Measurements from ENCODE around the gene CHMP4A.

The CHMP4A gene

DNA sequence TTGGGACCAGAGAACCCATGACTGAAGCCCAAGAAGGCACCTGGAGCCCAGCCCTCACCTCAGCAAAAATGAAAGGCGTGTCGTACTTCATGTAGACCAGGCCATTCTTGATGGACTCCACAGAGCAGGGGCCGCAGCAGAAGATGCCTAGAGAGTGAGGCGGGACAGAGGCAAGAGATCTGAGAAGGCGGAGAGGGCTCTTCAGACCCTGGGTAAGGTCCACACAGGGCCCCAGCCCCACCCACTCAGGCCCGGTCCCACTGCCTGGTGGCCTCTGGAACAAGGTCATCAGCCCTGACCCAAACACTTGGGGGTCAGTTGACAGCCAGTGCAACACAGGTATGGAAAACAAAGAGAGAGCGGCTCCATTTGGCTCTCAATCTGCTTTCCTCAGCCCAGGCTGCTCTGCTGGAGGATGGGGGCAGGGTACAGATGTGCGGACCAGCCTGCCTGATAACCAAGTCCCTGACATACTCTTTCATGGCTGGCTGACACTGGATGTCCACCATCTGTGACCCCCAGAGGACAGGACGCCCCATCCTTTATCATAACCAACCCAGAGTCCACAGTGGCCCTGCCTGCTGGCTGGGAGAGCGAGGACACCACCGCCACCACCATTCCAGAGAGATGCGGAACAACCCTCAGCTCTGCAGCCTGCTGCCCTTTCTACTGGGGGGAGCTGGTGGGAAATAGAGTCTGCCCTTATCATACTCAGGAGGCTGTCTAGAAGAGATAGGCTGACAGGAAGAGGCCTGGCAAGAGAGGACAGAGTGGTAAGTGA, 42.8 kb upstream of the CHMP4A start:
- no peaks in the 10 kb centered on the region for H3K27me3 ChIP-seq (ENCODE audit: control insufficient read depth, insufficient read depth, low read length)
- no peak overlapping the region for H3K27ac ChIP-seq (ENCODE audit: low read depth, low read length)
- peaks cover 7% of the 10 kb centered on the region; the same call in 1 of the 2 replicates for H3K4me1 ChIP-seq (ENCODE audit: control insufficient read depth, insufficient read depth, low read length)
- H3K9me3 ChIP-seq (ENCODE audit: control insufficient read depth, insufficient read depth, low read depth, low read length): no peaks in the 10 kb centered on the region
- peaks cover 5% of the 10 kb centered on the region; the same call in 1 of the 2 replicates for H3K36me3 ChIP-seq (ENCODE audit: control insufficient read depth, insufficient read depth, low read length)
- H3K4me3 ChIP-seq (ENCODE audit: low read depth, low read length): no peak overlapping the region
- H3K9ac ChIP-seq (ENCODE audit: low read length): no peak overlapping the region

DNA sequence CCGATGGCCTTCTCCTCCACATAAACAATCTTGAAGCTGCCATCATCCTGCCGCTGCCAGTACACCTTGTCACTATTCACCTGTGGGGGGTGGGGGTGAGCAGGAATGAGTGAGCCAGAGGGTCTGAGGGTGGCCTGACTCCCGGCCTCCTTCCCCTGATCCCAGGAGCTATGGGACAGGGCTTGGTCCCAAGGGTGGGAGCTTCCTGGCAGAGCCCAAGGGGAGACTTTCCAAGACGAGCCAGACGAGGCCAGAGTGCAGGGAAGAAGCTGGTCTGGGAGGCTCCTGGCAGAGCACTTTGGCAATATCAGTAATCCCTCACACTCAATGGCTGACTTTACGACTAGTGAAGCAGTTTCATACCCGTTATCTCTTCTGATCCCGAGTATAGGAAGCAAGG, 42.1 kb upstream of the CHMP4A start:
- Histone ChIP-seq H3K27ac (ENCODE audit: low read depth, low read length) (no peak overlapping the region), H3K27me3 (ENCODE audit: control insufficient read depth, insufficient read depth, low read length) (no peaks in the 10 kb centered on the region), H3K36me3 (ENCODE audit: control insufficient read depth, insufficient read depth, low read length) (peaks cover 5% of the 10 kb centered on the region; the same call in 1 of the 2 replicates), H3K9ac (ENCODE audit: low read length) (no peak overlapping the region), H3K4me1 (ENCODE audit: control insufficient read depth, insufficient read depth, low read length) (peaks cover 7% of the 10 kb centered on the region; the same call in 1 of the 2 replicates), H3K4me3 (ENCODE audit: low read depth, low read length) (no peak overlapping the region), H3K9me3 (ENCODE audit: control insufficient read depth, insufficient read depth, low read depth, low read length) (no peaks in the 10 kb centered on the region)

DNA sequence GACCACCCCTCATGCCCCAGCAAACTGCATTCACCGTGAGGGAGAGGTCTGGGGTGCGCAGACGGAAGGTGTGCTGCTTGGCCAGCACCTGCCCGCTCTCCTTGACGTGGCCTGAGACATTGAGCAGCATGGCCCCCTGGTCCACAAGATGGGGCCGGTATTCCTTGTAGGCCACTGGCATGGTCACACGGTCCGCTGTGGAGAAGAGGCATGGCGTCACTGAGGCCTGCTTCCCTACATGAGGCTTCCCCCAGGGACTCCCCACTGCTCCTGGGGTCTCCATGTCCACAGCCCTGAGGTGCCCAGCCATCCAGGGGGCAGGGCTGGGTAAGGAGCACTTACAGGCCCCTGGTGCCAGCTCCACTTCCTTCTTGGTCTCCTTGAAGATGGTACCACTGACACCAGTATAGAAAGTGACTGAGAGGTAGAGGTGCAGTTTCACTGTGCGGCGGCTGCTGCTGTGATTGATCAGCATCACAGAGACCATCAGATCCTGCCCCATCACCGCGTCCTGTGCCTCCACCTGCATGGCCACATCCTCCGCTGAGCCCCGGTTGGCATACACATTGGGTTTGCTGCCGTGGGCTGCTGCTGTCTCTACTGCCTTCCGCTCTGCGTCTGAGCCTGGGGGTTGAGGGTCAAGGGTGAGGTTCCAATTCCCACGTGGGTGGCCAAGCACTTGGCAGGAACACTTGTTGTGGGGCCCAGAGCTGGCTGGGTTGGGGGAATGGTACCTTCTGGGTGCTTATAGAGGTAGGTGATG, 41.5 kb upstream of the CHMP4A start:
- H3K9ac ChIP-seq (ENCODE audit: low read length): no peak overlapping the region
- no peak overlapping the region for H3K4me3 ChIP-seq (ENCODE audit: low read depth, low read length)
- H3K36me3 ChIP-seq (ENCODE audit: control insufficient read depth, insufficient read depth, low read length): peaks cover 5% of the 10 kb centered on the region; the same call in 1 of the 2 replicates
- peaks cover 7% of the 10 kb centered on the region; the same call in 1 of the 2 replicates for H3K4me1 ChIP-seq (ENCODE audit: control insufficient read depth, insufficient read depth, low read length)
- no peaks in the 10 kb centered on the region for H3K9me3 ChIP-seq (ENCODE audit: control insufficient read depth, insufficient read depth, low read depth, low read length)
- H3K27ac ChIP-seq (ENCODE audit: low read depth, low read length): no peak overlapping the region
- H3K27me3 ChIP-seq (ENCODE audit: control insufficient read depth, insufficient read depth, low read length): no peaks in the 10 kb centered on the region

DNA sequence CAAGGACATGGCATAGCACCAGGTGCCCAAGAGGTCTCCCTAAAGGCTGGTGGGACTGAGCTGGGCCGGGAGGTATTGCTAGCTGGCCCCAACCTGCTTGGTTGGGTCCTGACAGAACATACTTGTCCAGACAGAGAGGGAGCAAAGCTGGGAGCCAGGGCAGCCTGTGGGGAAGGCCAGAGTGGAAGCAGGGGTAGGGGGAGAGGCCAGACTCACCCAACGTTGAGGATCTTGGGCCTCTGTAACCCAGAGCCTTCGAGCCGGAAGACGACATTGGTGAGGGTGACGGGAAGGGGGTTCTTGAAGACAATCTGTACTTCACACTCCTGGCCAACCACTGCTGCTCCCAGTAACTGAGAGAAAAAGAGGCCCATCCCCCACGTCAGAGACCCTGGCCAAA, 40.6 kb upstream of the CHMP4A start:
- H3K4me1 ChIP-seq (ENCODE audit: control insufficient read depth, insufficient read depth, low read length): peaks cover 4% of the 10 kb centered on the region; the same call in 1 of the 2 replicates
- H3K9ac ChIP-seq (ENCODE audit: low read length): no peak overlapping the region
- H3K9me3 ChIP-seq (ENCODE audit: control insufficient read depth, insufficient read depth, low read depth, low read length): no peaks in the 10 kb centered on the region
- H3K36me3 ChIP-seq (ENCODE audit: control insufficient read depth, insufficient read depth, low read length): peaks cover 5% of the 10 kb centered on the region; the same call in 1 of the 2 replicates
- no peak overlapping the region for H3K27ac ChIP-seq (ENCODE audit: low read depth, low read length)
- H3K4me3 ChIP-seq (ENCODE audit: low read depth, low read length): no peak overlapping the region
- no peaks in the 10 kb centered on the region for H3K27me3 ChIP-seq (ENCODE audit: control insufficient read depth, insufficient read depth, low read length)

DNA sequence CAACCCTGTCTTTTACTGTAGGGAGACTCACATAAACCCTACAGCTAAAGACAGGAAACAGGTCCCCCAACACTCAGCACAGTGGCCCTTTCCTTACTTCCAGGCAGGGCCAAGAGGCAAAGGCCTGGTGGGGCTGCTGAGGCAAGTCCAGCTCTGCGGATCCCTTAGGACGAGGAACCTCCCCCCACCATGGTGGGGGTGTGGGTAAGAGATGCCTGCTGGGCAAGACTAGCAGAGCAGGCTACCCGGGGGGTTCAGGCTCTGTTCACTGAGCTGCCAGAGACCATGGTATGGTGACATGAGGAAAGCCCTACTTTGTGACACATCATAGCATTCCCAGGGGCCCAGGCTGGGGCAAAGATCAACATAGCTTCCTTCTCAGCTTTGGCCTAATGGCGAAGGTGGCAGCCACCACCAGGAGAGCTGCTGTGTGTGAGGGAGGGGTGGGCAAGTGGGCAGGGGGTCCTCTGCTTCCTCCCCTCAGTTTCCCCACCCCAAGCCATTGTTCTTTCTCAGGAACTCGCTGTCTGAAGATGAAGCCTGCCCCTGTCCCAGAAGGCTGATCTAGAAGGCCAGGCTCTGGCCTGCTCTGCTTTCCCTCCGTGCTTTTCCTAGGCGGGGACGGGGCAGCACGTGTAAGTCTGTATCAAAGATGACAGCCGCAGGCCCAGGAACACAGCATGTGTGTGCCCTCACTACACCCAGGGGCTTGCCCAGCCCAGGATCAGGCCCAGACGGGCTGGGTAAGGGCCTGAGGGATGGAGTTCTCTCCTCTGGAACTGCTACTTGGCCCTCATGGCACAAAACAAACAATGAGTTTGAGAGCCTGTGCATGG, 39.2 kb upstream of the CHMP4A start:
- H3K27ac ChIP-seq (ENCODE audit: low read depth, low read length): no peak overlapping the region
- H3K4me1 ChIP-seq (ENCODE audit: control insufficient read depth, insufficient read depth, low read length): no peaks in the 10 kb centered on the region
- H3K9ac ChIP-seq (ENCODE audit: low read length): no peak overlapping the region
- H3K4me3 ChIP-seq (ENCODE audit: low read depth, low read length): no peak overlapping the region
- no peaks in the 10 kb centered on the region for H3K9me3 ChIP-seq (ENCODE audit: control insufficient read depth, insufficient read depth, low read depth, low read length)
- no peaks in the 10 kb centered on the region for H3K27me3 ChIP-seq (ENCODE audit: control insufficient read depth, insufficient read depth, low read length)
- H3K36me3 ChIP-seq (ENCODE audit: control insufficient read depth, insufficient read depth, low read length): peaks cover 5% of the 10 kb centered on the region; the same call in 1 of the 2 replicates

DNA sequence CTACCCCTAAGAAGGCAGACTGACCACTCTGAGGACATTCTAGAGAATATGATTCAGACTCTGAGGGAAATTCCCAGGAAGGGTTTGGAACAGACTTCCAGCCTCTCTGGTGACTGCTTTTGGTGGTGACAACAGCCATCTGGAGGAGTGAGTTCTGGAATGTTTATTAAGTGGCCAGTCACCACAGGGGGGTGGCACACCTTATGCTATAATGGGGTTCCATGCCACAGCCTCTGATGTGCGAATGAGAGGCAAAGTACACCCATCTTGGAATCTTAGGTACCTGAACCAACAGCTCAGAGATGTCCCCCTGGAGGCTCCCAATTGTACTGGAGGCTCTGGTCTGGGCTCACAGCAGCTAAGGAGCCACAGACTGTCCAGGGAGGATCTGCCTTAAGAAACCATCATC, 38.6 kb upstream of the CHMP4A start:
- H3K36me3 ChIP-seq (ENCODE audit: control insufficient read depth, insufficient read depth, low read length): peaks cover 5% of the 10 kb centered on the region; the same call in 1 of the 2 replicates
- no peaks in the 10 kb centered on the region for H3K9me3 ChIP-seq (ENCODE audit: control insufficient read depth, insufficient read depth, low read depth, low read length)
- H3K27ac ChIP-seq (ENCODE audit: low read depth, low read length): no peak overlapping the region
- H3K4me3 ChIP-seq (ENCODE audit: low read depth, low read length): no peak overlapping the region
- no peaks in the 10 kb centered on the region for H3K4me1 ChIP-seq (ENCODE audit: control insufficient read depth, insufficient read depth, low read length)
- H3K9ac ChIP-seq (ENCODE audit: low read length): no peak overlapping the region
- no peaks in the 10 kb centered on the region for H3K27me3 ChIP-seq (ENCODE audit: control insufficient read depth, insufficient read depth, low read length)

DNA sequence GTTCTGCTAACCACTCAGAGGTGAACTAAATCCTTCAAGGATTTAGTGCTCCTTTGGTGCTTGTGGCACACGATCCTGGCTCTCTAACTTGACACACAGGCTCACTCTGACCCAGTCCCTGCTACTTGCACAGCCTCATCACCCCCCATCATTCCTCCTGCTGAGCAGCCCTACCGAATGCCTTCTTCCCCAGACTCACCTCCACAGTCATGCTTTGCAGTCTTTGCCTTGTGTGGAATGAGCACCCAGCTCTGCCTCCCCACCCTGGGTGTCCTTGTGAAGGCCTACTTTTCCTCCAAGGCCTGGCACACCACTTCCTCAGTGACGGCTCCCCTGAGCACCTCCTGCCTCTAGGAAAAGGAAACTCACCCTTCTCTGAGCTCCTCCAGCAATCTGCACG, 37.1 kb upstream of the CHMP4A start:
- H3K27me3 ChIP-seq (ENCODE audit: control insufficient read depth, insufficient read depth, low read length): no peaks in the 10 kb centered on the region
- no peak overlapping the region for H3K9ac ChIP-seq (ENCODE audit: low read length)
- no peaks in the 10 kb centered on the region for H3K9me3 ChIP-seq (ENCODE audit: control insufficient read depth, insufficient read depth, low read depth, low read length)
- H3K4me3 ChIP-seq (ENCODE audit: low read depth, low read length): no peak overlapping the region
- no peaks in the 10 kb centered on the region for H3K4me1 ChIP-seq (ENCODE audit: control insufficient read depth, insufficient read depth, low read length)
- H3K36me3 ChIP-seq (ENCODE audit: control insufficient read depth, insufficient read depth, low read length): peaks cover 5% of the 10 kb centered on the region; the same call in 1 of the 2 replicates
- no peak overlapping the region for H3K27ac ChIP-seq (ENCODE audit: low read depth, low read length)

DNA sequence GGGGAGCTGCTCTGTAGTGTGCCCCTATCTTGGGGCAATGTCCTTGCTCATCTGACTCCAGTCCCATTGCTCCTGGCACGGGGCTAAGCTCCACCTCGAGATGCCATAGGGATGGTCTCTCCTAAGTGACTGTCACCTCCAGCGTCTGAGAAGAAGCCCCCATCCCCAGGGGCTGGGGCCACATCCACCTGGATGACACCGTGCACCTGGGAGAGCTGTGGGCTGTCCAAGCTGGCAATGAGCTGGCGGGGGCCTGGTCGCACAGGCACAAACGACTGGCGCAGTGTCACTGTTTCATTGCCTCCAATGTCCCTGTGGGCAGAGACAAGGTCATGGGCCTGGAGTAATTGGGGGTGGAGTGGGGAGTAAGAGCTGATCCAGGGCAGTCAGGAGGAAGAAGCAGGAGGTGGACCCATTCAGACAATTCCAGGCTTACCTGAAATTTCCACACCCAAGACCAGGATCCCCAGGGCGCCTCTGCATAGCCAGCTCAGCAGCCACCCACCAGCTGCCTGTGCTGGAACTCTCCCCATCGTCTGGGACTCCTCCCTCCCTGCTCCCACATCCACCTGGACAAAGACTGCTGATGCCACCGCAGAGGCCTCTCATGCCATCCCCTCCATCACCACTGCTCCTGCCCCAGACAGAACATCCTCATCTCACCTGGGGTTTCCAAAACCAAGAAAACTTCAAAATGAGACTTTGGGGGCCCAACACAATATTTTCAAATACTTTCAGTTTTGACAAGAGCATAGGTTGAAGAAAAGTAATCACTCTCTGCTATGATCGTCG, 36.1 kb upstream of the CHMP4A start:
- Histone ChIP-seq H3K36me3 (ENCODE audit: control insufficient read depth, insufficient read depth, low read length) (no peaks in the 10 kb centered on the region), H3K9ac (ENCODE audit: low read length) (no peak overlapping the region), H3K9me3 (ENCODE audit: control insufficient read depth, insufficient read depth, low read depth, low read length) (no peaks in the 10 kb centered on the region), H3K4me1 (ENCODE audit: control insufficient read depth, insufficient read depth, low read length) (no peaks in the 10 kb centered on the region), H3K27ac (ENCODE audit: low read depth, low read length) (no peak overlapping the region), H3K27me3 (ENCODE audit: control insufficient read depth, insufficient read depth, low read length) (no peaks in the 10 kb centered on the region), H3K4me3 (ENCODE audit: low read depth, low read length) (no peak overlapping the region)

DNA sequence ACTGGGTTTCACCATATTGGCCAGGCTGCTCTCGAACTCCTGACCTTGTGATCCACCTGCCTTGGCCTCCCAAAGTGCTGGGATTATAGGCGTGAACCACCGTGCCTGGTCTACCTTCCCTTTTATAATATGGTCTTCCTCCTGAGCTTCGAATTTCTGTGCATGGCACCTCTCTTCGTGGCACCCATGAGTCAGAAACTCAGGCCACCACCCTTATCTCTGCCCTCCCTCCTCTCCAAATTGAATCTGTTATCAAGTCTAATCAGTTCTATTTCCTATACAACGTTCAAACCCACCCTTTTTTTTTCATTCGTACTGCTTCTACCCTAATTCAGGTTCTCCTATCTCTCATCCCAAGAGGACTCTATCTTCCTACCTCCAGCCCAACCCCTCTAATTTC, 34.1 kb upstream of the CHMP4A start:
- H3K27me3 ChIP-seq (ENCODE audit: control insufficient read depth, insufficient read depth, low read length): no peaks in the 10 kb centered on the region
- H3K4me3 ChIP-seq (ENCODE audit: low read depth, low read length): no peak overlapping the region
- H3K36me3 ChIP-seq (ENCODE audit: control insufficient read depth, insufficient read depth, low read length): no peaks in the 10 kb centered on the region
- H3K4me1 ChIP-seq (ENCODE audit: control insufficient read depth, insufficient read depth, low read length): peaks cover 6% of the 10 kb centered on the region; the same call in 1 of the 2 replicates
- H3K9me3 ChIP-seq (ENCODE audit: control insufficient read depth, insufficient read depth, low read depth, low read length): no peaks in the 10 kb centered on the region
- no peak overlapping the region for H3K9ac ChIP-seq (ENCODE audit: low read length)
- H3K27ac ChIP-seq (ENCODE audit: low read depth, low read length): no peak overlapping the region

DNA sequence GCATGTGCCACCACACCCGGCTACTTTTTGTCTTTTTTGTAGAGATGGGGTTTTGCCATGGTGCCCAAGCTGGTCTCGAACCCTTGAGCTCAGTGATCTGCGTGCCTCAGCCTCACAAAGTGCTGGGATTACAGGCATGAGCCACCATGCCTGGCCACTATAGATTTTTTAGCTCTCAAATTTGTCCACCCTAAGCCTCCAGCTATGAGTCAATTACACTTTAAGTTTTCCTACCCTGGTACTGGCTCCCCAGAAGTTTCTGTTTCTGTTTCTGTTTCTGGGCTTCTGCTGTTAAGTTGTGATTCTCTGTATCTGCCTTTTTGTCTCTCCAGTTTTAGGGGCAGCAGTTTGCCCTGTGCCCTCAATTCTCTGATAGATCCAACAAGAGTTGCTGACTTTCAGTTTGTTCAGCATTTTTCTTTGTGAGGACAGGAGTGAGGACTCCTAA, 33.5 kb upstream of the CHMP4A start:
- H3K27ac ChIP-seq (ENCODE audit: low read depth, low read length): no peak overlapping the region
- H3K36me3 ChIP-seq (ENCODE audit: control insufficient read depth, insufficient read depth, low read length): no peaks in the 10 kb centered on the region
- H3K9ac ChIP-seq (ENCODE audit: low read length): no peak overlapping the region
- peaks cover 6% of the 10 kb centered on the region; the same call in 1 of the 2 replicates for H3K4me1 ChIP-seq (ENCODE audit: control insufficient read depth, insufficient read depth, low read length)
- no peaks in the 10 kb centered on the region for H3K27me3 ChIP-seq (ENCODE audit: control insufficient read depth, insufficient read depth, low read length)
- H3K4me3 ChIP-seq (ENCODE audit: low read depth, low read length): no peak overlapping the region
- no peaks in the 10 kb centered on the region for H3K9me3 ChIP-seq (ENCODE audit: control insufficient read depth, insufficient read depth, low read depth, low read length)

Data from HUES6 (cell line).